HG03135 (cell line): ENCODE data around the gene GPBAR1.

ENCODE experiments used
- ATAC-seq: cut with Tn5 transposase; IDR thresholded peaks from one replicate; pipeline ENCODE4 v1.9.1; 2021; ENCODE audit warnings: mild to moderate bottlenecking, moderate library complexity; ENCODE audit not compliant: unreplicated experiment

GPBAR1 gene

GRCh38 chr2:218238887-218239286, 21.9 kb upstream of the GPBAR1 start:
- no peak for ATAC-seq

- no peak for ATAC-seq
Measured at GRCh38 chr2:218244204-218244603, 16.6 kb upstream of the GPBAR1 start.

GRCh38 chr2:218244665-218245064, 16.1 kb upstream of the GPBAR1 start:
- no peak for ATAC-seq

GRCh38 chr2:218245214-218245613, 15.6 kb upstream of the GPBAR1 start:
- ATAC-seq, result no peak

- ATAC-seq, result no peak
Measured at GRCh38 chr2:218249691-218250090, 11.1 kb upstream of the GPBAR1 start.

- no peak for ATAC-seq
Measured at GRCh38 chr2:218252509-218253231, 8.1 kb upstream of the GPBAR1 start.

- no peak for ATAC-seq
Measured at GRCh38 chr2:218253232-218253625, 7.6 kb upstream of the GPBAR1 start.

GRCh38 chr2:218255446-218255845, 5.4 kb upstream of the GPBAR1 start:
- no peak for ATAC-seq

GRCh38 chr2:218256612-218257350, 4.0 kb upstream of the GPBAR1 start:
- ATAC-seq, result no peak

GRCh38 chr2:218257390-218257981, 3.3 kb upstream of the GPBAR1 start:
- ATAC-seq, result peak; percentile 73

- no peak for ATAC-seq
Measured at GRCh38 chr2:218259099-218259961, 1.5 kb upstream of the GPBAR1 start.

- no peak for ATAC-seq
Measured at GRCh38 chr2:218260166-218260565, 649 bp upstream of the GPBAR1 start.

- no peak for ATAC-seq
Measured at GRCh38 chr2:218261423-218262236, 815 bp downstream of the GPBAR1 start.

- ATAC-seq, result no peak
Measured at GRCh38 chr2:218262237-218262600, 1.4 kb downstream of the GPBAR1 start.

- ATAC-seq, result no peak
Measured at GRCh38 chr2:218262631-218263586, 2.1 kb downstream of the GPBAR1 start.

GRCh38 chr2:218263817-218264641, 3.2 kb downstream of the GPBAR1 start:
- ATAC-seq, result no peak

- ATAC-seq, result no peak
Measured at GRCh38 chr2:218264773-218265561, 4.2 kb downstream of the GPBAR1 start.

GRCh38 chr2:218265626-218266025, 4.8 kb downstream of the GPBAR1 start:
- no peak for ATAC-seq
